SK-N-SH (cell line): ENCODE measurements around the gene STOML1. TPM values are rescaled to one million over a fixed set of nuclear protein-coding genes. Genes with fewer than 3 reads are reported as not detected.

Source experiments
- CTCF ChIA-PET: fragments of 300-600, 350-600 bp; formaldehyde crosslinking; extraction: SDS; loops from one replicate; lab custom pipeline; 2021; lab: Yijun Ruan, JAX
- POLR2A ChIA-PET: fragments of 350-600 bp; sonication (Branson Sonifier 250); formaldehyde crosslinking; extraction: SDS; loops from one replicate; lab custom pipeline; 2020; ENCODE audit warnings: antibody characterized with exemption, inconsistent platforms; lab: Yijun Ruan, JAX
- DNase-seq: peaks from one replicate; pipeline ENCODE4 v3.0.0; 2012
- H2AFZ ChIP-seq: fragments of 200-600 bp; sonication (generic); 2 replicates; pipeline ENCODE4 v1.8.1; 2016; ENCODE audit warnings: antibody characterized with exemption, mild to moderate bottlenecking, low read depth
- H3F3A ChIP-seq: fragments of 200-600 bp; sonication (generic); replicated peaks from 2 replicates; pipeline ENCODE3; 2016; ENCODE audit warnings: antibody characterized with exemption, mild to moderate bottlenecking; ENCODE audit not compliant: insufficient read depth
- H3K27ac ChIP-seq, 2 experiments: fragments of 200-500 bp in 1 of 2; fragments of 200-600 bp in 1 of 2; sonication (Bioruptor generic) in 1 of 2; sonication (generic), shearing (Covaris generic) in 1 of 2; 2 replicates each; pipeline versions ENCODE4 v1.5.1 to v1.6.1; 2014 to 2016; ENCODE audit warnings: low read depth in 2 of 2, inconsistent platforms in 1 of 2, low read length in 1 of 2, mild to moderate bottlenecking in 1 of 2, mixed read lengths in 1 of 2
- H3K27me3 ChIP-seq: fragments of 200-600 bp; sonication (generic), shearing (Covaris generic); 2 replicates; pipeline ENCODE4 v1.6.1; 2016; ENCODE audit warnings: mixed run types; ENCODE audit not compliant: insufficient read depth
- H3K36me3 ChIP-seq, 2 experiments: fragments of 200-500 bp in 1 of 2; fragments of 200-600 bp in 1 of 2; sonication (Bioruptor generic) in 1 of 2; sonication (generic) in 1 of 2; replicated peaks in 1 of 2; 2 replicates each; pipeline versions ENCODE3 to v1.5.1; 2014 to 2016; ENCODE audit warnings: low read length in 1 of 2, mild to moderate bottlenecking in 1 of 2; ENCODE audit not compliant: insufficient read depth in 2 of 2, control insufficient read depth in 1 of 2
- H3K4me1 ChIP-seq, 2 experiments: fragments of 200-500 bp in 1 of 2; fragments of 200-600 bp in 1 of 2; sonication (Bioruptor generic) in 1 of 2; sonication (generic), shearing (Covaris generic) in 1 of 2; 2 replicates each; pipeline versions ENCODE4 v1.5.1 to v1.6.1; 2014 to 2016; ENCODE audit warnings: low read depth in 1 of 2, low read length in 1 of 2, mixed run types in 1 of 2; ENCODE audit not compliant: insufficient read depth in 2 of 2, control insufficient read depth in 1 of 2
- H3K4me2 ChIP-seq: fragments of 200-600 bp; sonication (generic), shearing (Covaris generic); 2 replicates; pipeline ENCODE4 v1.6.1; 2017; ENCODE audit warnings: mixed run types
- H3K4me3 ChIP-seq, 2 experiments: fragments of 200-500 bp in 1 of 2; fragments of 200-600 bp in 1 of 2; sonication (Bioruptor generic) in 1 of 2; sonication (generic), shearing (Covaris generic) in 1 of 2; 2 replicates each; pipeline versions ENCODE4 v1.5.1 to v1.8.1; 2014 to 2016; ENCODE audit warnings: low read depth in 2 of 2, inconsistent platforms in 1 of 2, low read length in 1 of 2, mild to moderate bottlenecking in 1 of 2, mixed read lengths in 1 of 2, moderate library complexity in 1 of 2
- H3K79me2 ChIP-seq: fragments of 200-600 bp; sonication (generic); 2 replicates; pipeline ENCODE4 v1.8.1; 2017; ENCODE audit warnings: mild to moderate bottlenecking; ENCODE audit not compliant: insufficient read depth
- H3K9ac ChIP-seq: fragments of 200-600 bp; sonication (generic); 2 replicates; pipeline ENCODE4 v1.6.1; 2017; ENCODE audit warnings: mixed run types
- H3K9me2 ChIP-seq: fragments of 200-600 bp; sonication (generic); 2 replicates; pipeline ENCODE4 v1.6.1; 2017; ENCODE audit warnings: mixed run types
- H3K9me3 ChIP-seq: fragments of 200-600 bp; sonication (generic); 2 replicates; pipeline ENCODE4 v1.6.1; 2017; ENCODE audit warnings: mixed run types, mild to moderate bottlenecking, moderate library complexity
- H4K20me1 ChIP-seq: fragments of 200-600 bp; sonication (generic); 2 replicates; pipeline ENCODE4 v1.6.1; 2017; ENCODE audit warnings: mild to moderate bottlenecking, mixed run types; ENCODE audit not compliant: insufficient read depth
- EP300 ChIP-seq, 2 experiments: IDR thresholded peaks; 2 replicates each; pipeline versions ENCODE4 v1.4.0 to v1.6.1; 2012; ENCODE audit warnings: borderline replicate concordance in 1 of 2, low read depth in 1 of 2, low read length in 1 of 2
- EZH2phosphoT487 ChIP-seq: fragments of 200-600 bp; sonication (generic); IDR thresholded peaks from 2 replicates; pipeline ENCODE4 v1.6.1; 2017; ENCODE audit warnings: low read depth, mixed run types, mild to moderate bottlenecking, antibody characterized with exemption, moderate library complexity, borderline replicate concordance
- FOSL2 ChIP-seq: IDR thresholded peaks from 2 replicates; pipeline ENCODE4 v1.4.0; 2012; ENCODE audit warnings: low read depth, mild to moderate bottlenecking, moderate library complexity, borderline replicate concordance
- FOXM1 ChIP-seq: IDR thresholded peaks from 2 replicates; pipeline ENCODE4 v1.4.0; 2012; ENCODE audit warnings: low read depth, mild to moderate bottlenecking
- MAX ChIP-seq: IDR thresholded peaks from 2 replicates; pipeline ENCODE4 v1.4.0; 2012; ENCODE audit warnings: low read depth
- MEF2A ChIP-seq: IDR thresholded peaks from 2 replicates; pipeline ENCODE4 v1.4.0; 2012; ENCODE audit warnings: low read depth, borderline replicate concordance
- PBX3 ChIP-seq: IDR thresholded peaks from 2 replicates; pipeline ENCODE4; 2012
- POLR2AphosphoS5 ChIP-seq: IDR thresholded peaks from 2 replicates; pipeline ENCODE4 v1.6.1; 2012; ENCODE audit warnings: low read depth, low read length
- RXRA ChIP-seq: IDR thresholded peaks from 2 replicates; pipeline ENCODE4 v1.4.0; 2012; ENCODE audit warnings: low read depth, mild to moderate bottlenecking, borderline replicate concordance
- SMC3 ChIP-seq: IDR thresholded peaks from 2 replicates; pipeline ENCODE4 v1.6.1; 2012; ENCODE audit warnings: low read depth, low read length, improper control_type of control experiment
- TAF1 ChIP-seq: IDR thresholded peaks from 2 replicates; pipeline ENCODE4 v1.6.1; 2012; ENCODE audit warnings: low read depth, mild to moderate bottlenecking, low read length, moderate library complexity, borderline replicate concordance
- TCF12 ChIP-seq: IDR thresholded peaks from 2 replicates; pipeline ENCODE4 v1.4.0; 2012
- TEAD4 ChIP-seq: IDR thresholded peaks from 2 replicates; pipeline ENCODE4 v1.4.0; 2012; ENCODE audit warnings: mild to moderate bottlenecking, borderline replicate concordance; ENCODE audit not compliant: insufficient read depth
- USF2 ChIP-seq: fragments of 150-350 bp; IDR thresholded peaks from 2 replicates; pipeline ENCODE4 v1.6.1; 2017; ENCODE audit warnings: antibody characterized with exemption, low read length, low read depth, borderline replicate concordance
- ZBTB33 ChIP-seq: IDR thresholded peaks from 2 replicates; pipeline ENCODE4 v1.4.0; 2012; ENCODE audit warnings: low read depth, borderline replicate concordance
- WGBS: methylation state at CpG from one replicate; pipeline ENCODE4 v1.1.6; 2017; ENCODE audit warnings: low lambda C conversion rate; 5-methylcytosine and 5-hydroxymethylcytosine counted together
- polyA plus RNA-seq, 3 experiments: library from polyadenylated mRNA; depleted of rRNA; stranded (reverse); fragments of >200 nt; gene quantifications; 2 replicates each; pipeline ENCODE4 v1.2.3, GENCODE V29; 2012

Gene STOML1
- polyA plus RNA-seq, 1 of the 3 experiments (the other 2 are of a cell fraction) = 20.4 TPM

GRCh38 chr15:73987250-73987649 lies 4.8 kb downstream of the STOML1 start:
- no peak for DNase-seq
- Histone ChIP-seq H3F3A (peaks cover 23% of the 10 kb centered on the region), H4K20me1 (no peaks in the 10 kb centered on the region), H3K9me3 (no peaks in the 10 kb centered on the region), H3K9ac (no peak overlapping the region), H3K79me2 (no peaks in the 10 kb centered on the region), H3K27me3 (no peaks in the 10 kb centered on the region), H2AFZ (no peak overlapping the region), H3K4me3 (no peak overlapping the region), H3K36me3 (no peaks in the 10 kb centered on the region)
- CTCF ChIA-PET = interaction anchor here (1.8 kb wide), 1 partner anchor 52 kb away, joined by 5 read pairs; no protein-coding TSS in a partner anchor
- 99% methylated on average over 4 of the region's 4 CpGs for WGBS
- no peak for TF ChIP-seq USF2
- TF ChIP-seq FOXM1 = no peak
- TF ChIP-seq MEF2A = no peak
- TF ChIP-seq SMC3 = no peak
- TF ChIP-seq TCF12 = no peak
- no peak for TF ChIP-seq MAX
- TF ChIP-seq, all 33 proteins: peak for 0
- no peak overlapping the region; the same call in 1 of the 2 replicates for H3K4me2 ChIP-seq
- H3K4me1 ChIP-seq = peaks cover 46 to 52% of the 10 kb centered on the region in 2 experiments; a peak in 3 of 4 replicates
- POLR2A ChIA-PET = no interaction called here
- H3K27ac ChIP-seq = peak overlapping the region in 1 of 2 experiments; percentile 80; a peak in 1 of 4 replicates
- H3K9me2 ChIP-seq = no peaks in the 10 kb centered on the region

- no peak for TF ChIP-seq FOXM1
- TF ChIP-seq ZBTB33 = no peak
- no peak for TF ChIP-seq TEAD4
- TF ChIP-seq POLR2AphosphoS5 = no peak
- TF ChIP-seq RXRA = no peak
- TF ChIP-seq FOSL2 = no peak
- no peak for TF ChIP-seq TAF1
- TF ChIP-seq MAX = no peak
- TF ChIP-seq EP300 (IDR thresholded peaks at IDR 0.05; ENCODE audit: borderline replicate concordance in 1 of 2, low read depth in 1 of 2, low read length in 1 of 2) = no peak
- TF ChIP-seq EZH2phosphoT487 = no peak
- no peak for TF ChIP-seq TCF12
- TF ChIP-seq PBX3 = no peak
- POLR2A ChIA-PET = no interaction called here
- Histone ChIP-seq H3K9me3 (no peaks in the 10 kb centered on the region), H3K27me3 (no peaks in the 10 kb centered on the region), H3K27ac (no peak overlapping the region), H2AFZ (no peak overlapping the region), H3K4me3 (no peak overlapping the region), H3K79me2 (no peaks in the 10 kb centered on the region), H3K4me1 (peaks cover 52 to 57% of the 10 kb centered on the region in 2 experiments; a peak in 3 of 4 replicates), H3K9ac (no peak overlapping the region), H3K4me2 (no peak overlapping the region), H3F3A (peaks cover 28% of the 10 kb centered on the region), H4K20me1 (no peaks in the 10 kb centered on the region), H3K9me2 (no peaks in the 10 kb centered on the region), H3K36me3 (no peaks in the 10 kb centered on the region)
- CTCF ChIA-PET = interaction anchor here (1.0 to 1.7 kb wide), 3 partner anchors 14 to 62 kb away, joined by 3 to 7 read pairs (median 3); no protein-coding TSS in a partner anchor
- no peak for DNase-seq
- WGBS = 91% methylated on average over 1 of the region's 1 CpG
Observed at GRCh38 chr15:73986776-73987056, 5.4 kb downstream of the STOML1 start.
